ENCODE results near the gene NOL8.
A peak's percentile ranks its signal among the peaks of the same experiment; 100 is the strongest.

NOL8 gene

DNA sequence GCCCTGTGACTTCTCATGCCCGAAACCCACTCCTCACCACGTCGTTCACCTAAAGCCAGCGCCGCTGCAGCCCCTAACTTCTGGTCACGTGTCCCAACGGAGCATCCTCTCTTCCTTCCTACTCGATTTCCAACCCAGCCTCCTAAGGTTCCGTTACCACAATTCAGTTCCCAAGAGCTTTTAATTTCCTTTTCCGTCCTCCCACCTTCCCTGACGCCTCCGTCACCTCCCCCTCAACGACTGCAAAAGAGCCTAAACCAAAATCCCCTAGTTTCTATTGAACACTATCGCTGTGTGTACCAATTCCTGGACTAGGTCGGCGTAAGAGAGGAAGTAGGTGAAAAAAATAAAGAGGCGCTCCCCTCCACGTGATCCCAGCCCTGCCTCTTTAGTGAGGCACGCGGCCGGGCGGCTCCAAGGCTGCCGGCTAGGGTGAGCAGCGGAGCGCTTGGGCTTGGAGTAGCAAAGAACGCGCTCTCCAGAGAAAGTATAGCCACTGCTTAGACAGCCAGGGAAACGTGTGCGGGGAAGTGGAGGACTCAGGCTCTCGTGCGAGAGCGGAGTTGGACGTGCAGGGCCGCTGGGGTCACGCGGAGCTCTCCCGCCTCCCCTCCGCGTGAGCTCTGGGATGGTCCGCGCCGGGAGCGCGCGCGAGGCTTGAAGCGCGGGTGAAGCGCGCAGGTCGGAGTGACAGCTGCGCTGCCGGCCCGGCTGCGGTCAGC, at the start of gene NOL8, which contains the start of gene CENPP:
Gene NOL8 (minus strand): TSS at position 82 of the 722 bp plus-strand sequence. CDS start 1,189 bp downstream, outside the sequence.
Gene CENPP (plus strand): TSS at position 685 of the 722 bp plus-strand sequence.
- DNase-seq (ENCODE audit: low spot score): peak; percentile 88

DNA sequence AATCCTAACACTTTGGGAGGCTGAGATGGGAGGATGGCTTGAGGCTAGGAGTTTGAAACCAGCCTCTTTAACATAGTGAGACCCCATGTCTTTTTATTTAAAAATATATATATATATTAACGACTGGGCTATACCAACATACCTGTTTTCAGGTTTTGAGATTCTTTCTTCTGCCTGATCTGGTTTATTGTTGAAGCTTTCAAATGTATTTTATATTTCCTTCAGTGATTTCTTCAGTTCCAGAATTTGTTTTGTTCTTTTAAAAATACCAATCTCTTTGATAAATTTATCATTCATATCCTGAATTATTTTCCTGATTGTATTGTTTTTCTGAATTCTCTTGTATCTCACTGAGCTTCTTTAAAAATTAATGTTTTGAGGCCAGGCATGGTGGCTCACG, 48.0 kb upstream of the NOL8 start:
- no peak for DNase-seq (ENCODE audit: low spot score)

- DNase-seq (ENCODE audit: low spot score): no peak
Observed at GRCh38 chr9:92369075-92369474, 43.9 kb upstream of the NOL8 start.

GRCh38 chr9:92360083-92360482, 34.9 kb upstream of the NOL8 start:
- DNase-seq (ENCODE audit: low spot score): no peak

GRCh38 chr9:92359394-92359995, 34.3 kb upstream of the NOL8 start:
- no peak for DNase-seq (ENCODE audit: low spot score)

GRCh38 chr9:92353051-92353450, 27.9 kb upstream of the NOL8 start:
- no peak for DNase-seq (ENCODE audit: low spot score)

- DNase-seq (ENCODE audit: low spot score): no peak
Observed at GRCh38 chr9:92350740-92351133, 25.6 kb upstream of the NOL8 start.

DNA sequence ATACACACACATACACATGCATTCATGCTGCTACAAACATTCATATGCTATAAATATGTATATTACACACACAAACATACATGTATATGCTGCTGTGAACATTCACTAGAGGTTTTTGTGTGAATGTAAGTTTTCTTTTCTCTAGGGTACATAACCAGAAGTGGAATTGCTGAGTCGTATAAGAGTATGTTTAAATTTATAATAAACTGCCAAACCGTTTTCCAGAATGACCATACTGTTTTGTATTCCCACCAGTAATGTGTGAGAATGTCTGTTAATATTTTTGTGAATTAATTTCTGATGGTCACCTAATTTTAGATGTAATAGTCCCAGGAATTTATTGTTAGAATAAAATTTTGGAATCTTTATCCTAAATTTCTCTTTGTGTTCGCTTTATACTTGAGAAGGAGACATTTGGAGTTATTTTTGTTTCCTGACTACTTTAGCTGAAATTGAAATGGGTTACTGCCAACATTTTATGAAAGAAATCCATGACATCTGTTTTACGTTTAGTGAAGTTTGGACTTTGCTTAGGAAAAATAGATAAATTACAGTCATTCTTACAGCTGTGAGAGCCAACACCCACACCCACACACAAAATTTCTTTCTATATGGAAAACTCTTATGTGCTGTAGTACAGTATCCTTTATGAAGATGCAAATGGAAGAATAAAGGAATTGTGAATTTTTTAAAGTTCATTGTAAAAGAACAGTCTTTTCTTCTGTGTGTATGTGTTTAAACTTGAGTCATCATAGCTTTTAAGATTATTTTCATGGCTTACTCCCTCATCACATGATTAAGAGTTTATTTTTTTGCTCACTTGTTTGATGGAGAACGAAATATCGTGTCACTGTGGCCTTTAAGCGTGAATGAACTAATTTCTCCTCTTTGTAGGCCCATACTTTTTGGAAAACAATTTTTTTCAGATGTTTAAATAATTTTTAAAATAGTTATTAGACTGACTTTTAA, 24.9 kb upstream of the NOL8 start:
- DNase-seq (ENCODE audit: low spot score): no peak

- DNase-seq (ENCODE audit: low spot score): no peak
Observed at GRCh38 chr9:92345582-92345981, 20.4 kb upstream of the NOL8 start.

- DNase-seq (ENCODE audit: low spot score): peak; percentile 8
Observed at GRCh38 chr9:92342825-92343488, 17.8 kb upstream of the NOL8 start.

GRCh38 chr9:92341578-92341977, 16.4 kb upstream of the NOL8 start:
- no peak for DNase-seq (ENCODE audit: low spot score)

GRCh38 chr9:92333282-92333634, 8.1 kb upstream of the NOL8 start:
- no peak for DNase-seq (ENCODE audit: low spot score)

DNA sequence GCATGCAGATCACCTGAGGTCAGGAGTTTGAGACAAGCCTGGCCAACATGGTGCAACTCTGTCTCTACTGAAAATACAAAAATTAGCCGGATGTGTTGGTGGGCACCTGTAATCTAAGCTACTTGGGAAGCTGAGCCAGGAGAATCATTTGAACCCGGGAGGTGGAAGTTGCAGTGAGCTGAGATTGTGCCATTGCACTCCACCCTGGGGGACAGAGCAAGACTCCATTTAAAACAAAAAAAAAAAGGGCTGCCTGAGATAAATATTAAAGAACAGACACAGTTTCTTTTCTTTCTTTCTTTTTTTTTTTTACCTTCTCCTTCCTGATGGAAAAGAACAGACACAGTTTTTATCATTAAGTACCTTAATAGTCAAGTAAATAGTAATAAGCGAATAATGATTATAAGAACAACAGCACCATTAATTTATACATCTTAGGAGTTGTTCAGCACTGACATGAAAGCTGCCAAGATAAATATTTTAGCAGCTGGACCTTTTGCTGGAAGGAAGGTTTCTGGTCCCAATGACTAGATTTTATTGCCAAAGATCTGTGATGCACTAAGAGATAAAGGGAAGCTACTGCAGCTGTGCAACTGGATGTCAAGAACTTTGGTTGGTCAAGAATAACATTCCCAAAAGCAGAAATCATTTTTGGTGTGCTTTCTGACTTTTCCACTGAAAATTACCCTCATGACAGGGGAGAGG, 7.6 kb upstream of the NOL8 start:
- no peak for DNase-seq (ENCODE audit: low spot score)

- DNase-seq (ENCODE audit: low spot score): peak; percentile 31
Observed at GRCh38 chr9:92328225-92328624, 3.1 kb upstream of the NOL8 start.

- DNase-seq (ENCODE audit: low spot score): no peak
Observed at GRCh38 chr9:92327283-92327850, 2.2 kb upstream of the NOL8 start.

DNA sequence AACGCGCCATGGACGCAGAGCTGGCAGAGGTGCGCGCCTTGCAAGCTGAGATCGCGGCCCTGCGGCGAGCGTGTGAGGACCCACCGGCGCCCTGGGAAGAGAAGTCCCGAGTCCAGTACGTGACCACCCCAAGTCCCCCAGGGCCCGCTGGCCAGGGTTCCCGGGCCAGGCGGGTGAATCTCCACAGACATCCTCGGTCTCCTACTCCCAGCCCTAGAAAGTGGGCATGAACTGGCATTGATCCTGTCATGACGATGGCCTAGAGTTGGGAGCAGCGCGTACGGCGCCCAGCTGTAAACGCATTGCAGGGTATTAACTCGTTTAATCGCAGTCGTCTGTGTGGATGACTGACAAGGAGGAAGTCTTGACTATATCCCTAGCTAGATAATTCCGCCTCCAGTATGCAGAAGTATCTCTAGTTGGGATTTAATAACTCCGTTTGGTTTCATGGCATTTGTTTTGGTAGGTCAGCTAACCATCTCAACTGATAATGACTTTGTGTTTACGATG, 896 bp upstream of the NOL8 start:
- peak; percentile 12 for DNase-seq (ENCODE audit: low spot score)

DNA sequence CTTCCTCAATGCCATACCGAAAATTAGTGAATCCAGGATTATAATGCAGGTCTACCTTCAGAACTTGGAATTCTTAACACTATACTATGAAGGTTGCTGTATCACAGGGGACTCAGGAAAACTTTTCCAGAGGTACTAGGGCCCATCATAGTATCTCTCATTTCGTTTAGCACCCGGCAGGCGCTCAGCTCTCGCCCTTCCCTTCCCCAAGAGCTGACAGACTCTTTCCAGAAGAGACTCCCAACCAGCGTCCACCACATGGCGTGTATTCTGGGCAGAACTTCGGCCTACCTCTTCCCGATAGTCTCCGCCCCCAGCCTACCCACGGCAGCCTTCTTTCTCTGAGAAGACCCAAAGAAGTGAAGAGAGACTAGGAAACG, 271 bp downstream of the NOL8 start:
- DNase-seq (ENCODE audit: low spot score): no peak

DNA sequence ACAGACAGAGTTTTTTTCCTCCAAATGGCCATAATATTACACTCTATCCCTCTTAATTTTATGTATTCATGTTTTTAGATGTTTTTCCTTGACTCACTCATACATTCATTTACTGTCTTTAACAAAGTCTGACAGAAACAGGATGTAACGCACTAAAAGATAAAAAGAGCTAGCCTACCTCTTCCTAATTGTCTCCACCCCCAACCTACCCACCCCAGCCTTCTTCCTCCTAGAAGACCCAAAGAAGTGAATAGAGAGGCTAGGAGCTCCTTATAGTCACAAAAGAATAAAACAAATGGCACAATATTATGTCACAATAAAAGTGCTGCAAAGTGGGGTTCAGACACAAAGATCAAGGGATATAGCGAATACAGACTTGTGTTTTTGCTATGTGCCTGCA, 719 bp downstream of the NOL8 start:
- DNase-seq (ENCODE audit: low spot score): no peak

GRCh38 chr9:92315456-92315855, 9.7 kb downstream of the NOL8 start:
- no peak for DNase-seq (ENCODE audit: low spot score)

DNA sequence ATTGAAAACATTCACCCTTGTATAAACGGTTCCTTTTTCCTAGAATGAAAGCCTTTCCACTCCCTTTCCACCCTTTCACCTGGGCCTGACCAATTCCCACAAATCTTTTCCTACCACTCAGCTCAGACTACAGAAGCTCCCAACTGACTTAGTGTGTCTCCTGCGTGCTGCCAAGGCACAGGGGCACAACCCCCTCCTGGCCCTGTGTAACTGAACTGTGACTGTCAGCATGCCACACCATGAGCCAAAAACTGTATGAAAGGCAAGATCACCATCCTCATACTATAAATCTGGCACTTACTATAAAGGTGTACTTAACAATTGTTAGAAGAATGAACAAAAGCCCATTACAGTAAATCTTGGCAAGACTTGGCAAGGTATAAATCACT, 11.5 kb downstream of the NOL8 start:
- no peak for DNase-seq (ENCODE audit: low spot score)
